Cardiac fibroblast (primary cell): ENCODE measurements around the gene MTARC2.

Experiments
- DNase-seq, 2 donors: peaks; one replicate each; pipeline versions ENCODE4 v3.0.0 to v3.0.0-alpha.2; 2010; ENCODE audit warnings: low read depth in 2 of 2
- H3K4me3 ChIP-seq, 2 donors: replicated peaks in 1 of 2; 1 replicate in 1 of 2; 2 replicates in 1 of 2; pipeline ENCODE4 v1.5.1; 2011; ENCODE audit warnings: low read depth in 2 of 2, low read length in 2 of 2, mild to moderate bottlenecking in 2 of 2, moderate library complexity in 1 of 2
- TF ChIP-seq, protein P1 (sequence below): IDR thresholded peaks from one replicate; pipeline ENCODE4 v1.5.1; 2011; ENCODE audit warnings: low read depth, mild to moderate bottlenecking, low read length, inconsistent platforms

MTARC2 gene

GRCh38 chr1:220754212-220754917, 6.2 kb downstream of the MTARC2 start:
- TF ChIP-seq, protein P1, sequence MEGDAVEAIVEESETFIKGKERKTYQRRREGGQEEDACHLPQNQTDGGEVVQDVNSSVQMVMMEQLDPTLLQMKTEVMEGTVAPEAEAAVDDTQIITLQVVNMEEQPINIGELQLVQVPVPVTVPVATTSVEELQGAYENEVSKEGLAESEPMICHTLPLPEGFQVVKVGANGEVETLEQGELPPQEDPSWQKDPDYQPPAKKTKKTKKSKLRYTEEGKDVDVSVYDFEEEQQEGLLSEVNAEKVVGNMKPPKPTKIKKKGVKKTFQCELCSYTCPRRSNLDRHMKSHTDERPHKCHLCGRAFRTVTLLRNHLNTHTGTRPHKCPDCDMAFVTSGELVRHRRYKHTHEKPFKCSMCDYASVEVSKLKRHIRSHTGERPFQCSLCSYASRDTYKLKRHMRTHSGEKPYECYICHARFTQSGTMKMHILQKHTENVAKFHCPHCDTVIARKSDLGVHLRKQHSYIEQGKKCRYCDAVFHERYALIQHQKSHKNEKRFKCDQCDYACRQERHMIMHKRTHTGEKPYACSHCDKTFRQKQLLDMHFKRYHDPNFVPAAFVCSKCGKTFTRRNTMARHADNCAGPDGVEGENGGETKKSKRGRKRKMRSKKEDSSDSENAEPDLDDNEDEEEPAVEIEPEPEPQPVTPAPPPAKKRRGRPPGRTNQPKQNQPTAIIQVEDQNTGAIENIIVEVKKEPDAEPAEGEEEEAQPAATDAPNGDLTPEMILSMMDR, result no peak
- no peak overlapping the region for H3K4me3 ChIP-seq
- DNase-seq, result no peak

DNA sequence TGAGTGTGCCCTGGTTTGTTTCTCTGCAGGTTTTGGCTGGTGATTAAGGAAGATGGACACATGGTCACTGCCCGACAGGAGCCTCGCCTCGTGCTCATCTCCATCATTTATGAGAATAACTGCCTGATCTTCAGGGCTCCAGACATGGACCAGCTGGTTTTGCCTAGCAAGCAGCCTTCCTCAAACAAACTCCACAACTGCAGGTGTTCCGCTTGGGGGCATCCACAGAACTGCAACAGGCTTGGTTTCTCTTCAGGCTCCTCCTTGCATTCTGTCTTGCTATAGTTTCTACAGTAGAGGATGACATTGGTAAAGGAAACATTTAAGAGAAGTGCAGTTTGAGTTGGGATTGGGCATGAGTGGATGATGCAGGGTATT, 6.8 kb downstream of the MTARC2 start:
- DNase-seq, result no peak
- TF ChIP-seq, protein P1, result no peak
- no peak overlapping the region for H3K4me3 ChIP-seq

DNA sequence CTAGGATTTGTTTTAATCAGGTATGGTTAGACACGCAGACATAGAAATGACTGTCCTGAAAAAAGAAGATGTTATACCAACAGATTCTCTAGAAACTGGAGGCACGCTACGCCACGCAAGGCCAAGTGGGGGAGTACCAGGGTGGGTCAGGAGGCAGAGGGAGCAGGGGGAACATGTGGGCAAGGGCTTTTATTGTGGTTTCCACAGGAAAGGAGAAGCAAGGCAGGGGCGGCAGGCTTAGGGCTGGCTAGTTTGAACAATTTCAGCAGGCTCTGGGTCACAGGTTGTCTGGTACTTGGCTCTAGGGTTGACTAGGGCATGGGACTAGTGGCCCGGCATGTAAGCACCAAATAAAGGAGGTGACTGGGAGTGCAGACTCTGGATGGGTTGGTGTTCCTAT, 7.2 kb downstream of the MTARC2 start:
- no peak for DNase-seq
- no peak overlapping the region for H3K4me3 ChIP-seq
- TF ChIP-seq, protein P1, result no peak

DNA sequence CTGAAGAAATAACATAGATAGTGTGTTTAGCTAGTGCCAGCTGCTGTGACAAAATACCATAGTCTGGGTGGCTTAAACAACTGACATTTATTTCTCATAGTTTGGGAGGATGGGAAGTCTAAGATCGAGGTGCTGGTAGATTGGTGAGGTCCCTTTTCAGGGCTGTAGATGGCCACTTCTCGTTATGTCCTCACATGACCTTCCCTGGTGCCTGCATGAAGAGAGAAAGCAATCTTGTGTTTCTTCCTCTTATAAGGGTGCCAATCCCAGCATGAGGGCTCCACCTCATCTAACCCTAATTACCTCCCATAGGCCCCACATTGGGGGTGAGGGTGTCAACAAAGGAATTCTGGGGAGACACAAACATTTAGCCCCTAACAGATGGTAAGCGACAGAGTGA, 9.3 kb downstream of the MTARC2 start:
- TF ChIP-seq, protein P1, result no peak
- no peak for DNase-seq
- H3K4me3 ChIP-seq, result no peak overlapping the region

DNA sequence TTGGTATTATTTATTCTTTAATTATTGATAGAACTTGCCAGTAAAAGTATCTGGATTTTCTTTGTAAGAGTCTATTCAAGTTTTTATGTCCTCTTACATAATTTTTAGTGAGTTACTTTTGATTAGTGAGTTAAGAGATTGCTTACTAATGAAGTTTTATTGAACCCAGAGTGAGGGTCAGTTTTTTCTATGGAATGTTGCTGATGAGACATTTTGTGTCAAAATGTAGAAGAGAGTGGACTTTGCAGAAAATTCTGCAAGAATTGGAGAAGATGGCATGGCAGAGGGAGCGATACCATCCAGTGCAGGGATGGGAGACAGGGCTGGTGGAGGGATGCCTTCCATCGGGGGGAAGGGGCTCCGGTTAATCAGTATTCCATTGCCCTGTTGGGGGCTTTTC, 11.0 kb downstream of the MTARC2 start:
- no peak overlapping the region for H3K4me3 ChIP-seq
- no peak for DNase-seq
- TF ChIP-seq, protein P1, result no peak

DNA sequence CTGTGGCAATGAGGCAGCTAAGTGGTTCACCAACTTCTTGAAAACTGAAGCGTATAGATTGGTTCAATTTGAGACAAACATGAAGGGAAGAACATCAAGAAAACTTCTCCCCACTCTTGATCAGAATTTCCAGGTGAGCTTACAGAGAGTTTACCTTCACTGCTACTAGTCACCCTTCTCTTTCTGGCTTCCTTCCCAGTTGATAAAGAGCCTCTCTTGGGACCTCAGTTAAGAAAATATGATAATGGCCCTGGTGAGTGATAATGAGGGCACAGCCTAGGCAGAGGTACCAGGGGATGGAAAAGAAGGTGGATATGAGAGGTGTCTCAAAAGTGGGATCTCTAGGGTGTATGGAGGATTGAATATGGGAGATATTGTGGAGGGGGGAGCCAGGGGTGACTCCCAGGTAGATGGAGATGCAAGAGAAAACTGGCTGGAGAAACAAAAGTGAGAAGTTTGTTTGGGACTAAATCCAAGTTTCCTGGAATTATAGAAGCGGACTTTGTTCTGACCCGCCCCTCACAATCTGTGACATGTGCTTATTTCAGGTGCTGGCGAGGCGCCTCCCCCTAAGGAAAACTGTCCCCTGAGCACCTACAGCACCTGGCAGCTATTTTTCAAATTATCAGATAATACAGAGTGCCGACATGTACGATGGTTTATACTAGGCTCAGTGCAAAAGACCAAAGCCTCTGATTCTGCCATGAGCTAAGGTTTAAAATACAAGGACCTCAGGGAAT, 13.7 kb downstream of the MTARC2 start:
- TF ChIP-seq, protein P1, result no peak
- DNase-seq, result no peak

More for the DNA sequence above, 13.7 kb downstream of the MTARC2 start:
- no peak overlapping the region for H3K4me3 ChIP-seq
